ENCODE data around the gene FAM168A. TPM values are rescaled to one million over a fixed set of nuclear protein-coding genes. Genes with fewer than 3 reads are reported as not detected.

FAM168A gene
- total and polyA plus RNA-seq, 3 donors from 2014 or later: 20.1 to 30.2 (median 29.8) TPM

GRCh38 chr11:73414977-73415651 lies 182.8 kb downstream of the FAM168A start:
- peak overlapping the region in 1 of 2 donors; percentile 60 for H3K27ac ChIP-seq
- H3K9me3 ChIP-seq: no peaks in the 10 kb centered on the region
- TF ChIP-seq POLR2A (IDR thresholded peaks at IDR 0.05) (no peak), CTCF (IDR thresholded peaks at IDR 0.05) (no peak)
- intact Hi-C loops (cut with DNase I; ENCODE audit: low total_unique reads): no loop called here
- no peaks in the 10 kb centered on the region for H3K27me3 ChIP-seq
- 14 to 27% methylated on average over 1 of the region's 1 CpG for WGBS, 2 donors
- no peak for DNase-seq
- H3K4me1 ChIP-seq: peaks cover 21% of the 10 kb centered on the region
- H3K36me3 ChIP-seq (ENCODE audit: low read depth, missing control alignments): no peaks in the 10 kb centered on the region
- H3K4me3 ChIP-seq: no peak overlapping the region

- H3K9me3 ChIP-seq: no peaks in the 10 kb centered on the region
- H3K4me1 ChIP-seq: peaks cover 21% of the 10 kb centered on the region
- no peak overlapping the region for H3K27ac ChIP-seq
- intact Hi-C loops (cut with DNase I; ENCODE audit: low total_unique reads): no loop called here
- H3K4me3 ChIP-seq: no peak overlapping the region
- H3K27me3 ChIP-seq: no peaks in the 10 kb centered on the region
- 90 to 93% methylated on average over 2 of the region's 2 CpGs for WGBS, 2 donors
- no peak for TF ChIP-seq POLR2A (IDR thresholded peaks at IDR 0.05)
- TF ChIP-seq CTCF (IDR thresholded peaks at IDR 0.05): no peak
- H3K36me3 ChIP-seq (ENCODE audit: low read depth, missing control alignments): no peaks in the 10 kb centered on the region
- DNase-seq: no peak
Measured at GRCh38 chr11:73413256-73413655, 184.7 kb downstream of the FAM168A start.

GRCh38 chr11:73412308-73412707 lies 185.6 kb downstream of the FAM168A start:
- intact Hi-C loops (cut with DNase I; ENCODE audit: low total_unique reads): no loop called here
- WGBS, 2 donors: 85 to 91% methylated on average over 3 of the region's 3 CpGs
- H3K4me1 ChIP-seq: peaks cover 21% of the 10 kb centered on the region
- H3K4me3 ChIP-seq: no peak overlapping the region
- no peaks in the 10 kb centered on the region for H3K9me3 ChIP-seq
- H3K27me3 ChIP-seq: no peaks in the 10 kb centered on the region
- H3K27ac ChIP-seq: no peak overlapping the region
- no peaks in the 10 kb centered on the region for H3K36me3 ChIP-seq (ENCODE audit: low read depth, missing control alignments)
- no peak for DNase-seq
- TF ChIP-seq CTCF (IDR thresholded peaks at IDR 0.05) (no peak), POLR2A (IDR thresholded peaks at IDR 0.05) (no peak)

- intact Hi-C loops (cut with DNase I; ENCODE audit: low total_unique reads): no loop called here
- Histone ChIP-seq H3K27ac (no peak overlapping the region), H3K4me3 (no peak overlapping the region), H3K27me3 (no peaks in the 10 kb centered on the region), H3K4me1 (peaks cover 17% of the 10 kb centered on the region), H3K36me3 (ENCODE audit: low read depth, missing control alignments) (no peaks in the 10 kb centered on the region), H3K9me3 (no peaks in the 10 kb centered on the region)
- no peak for DNase-seq
- TF ChIP-seq CTCF (IDR thresholded peaks at IDR 0.05): no peak
- 77 to 87% methylated on average over 2 of the region's 2 CpGs for WGBS, 2 donors
Measured at GRCh38 chr11:73411031-73411430, 186.9 kb downstream of the FAM168A start.

- no peak for TF ChIP-seq POLR2A (IDR thresholded peaks at IDR 0.05)
- TF ChIP-seq CTCF (IDR thresholded peaks at IDR 0.05): no peak
- whole genome bisulfite sequencing, 2 donors: 52 to 82% methylated on average over 1 of the region's 1 CpG
- H3K36me3 ChIP-seq (ENCODE audit: low read depth, missing control alignments): no peaks in the 10 kb centered on the region
Measured at GRCh38 chr11:73410627-73411026, 187.3 kb downstream of the FAM168A start.

More at GRCh38 chr11:73410627-73411026, 187.3 kb downstream of the FAM168A start:
- DNase-seq: no peak
- H3K27me3 ChIP-seq: no peaks in the 10 kb centered on the region
- H3K9me3 ChIP-seq: no peaks in the 10 kb centered on the region
- no peak overlapping the region for H3K27ac ChIP-seq
- no peak overlapping the region for H3K4me3 ChIP-seq
- peaks cover 14% of the 10 kb centered on the region for H3K4me1 ChIP-seq
- intact Hi-C loops (cut with DNase I; ENCODE audit: low total_unique reads): no loop called here
